HG02943 (cell line): Measurements from ENCODE around the gene RARG.
"Not testable (repeated sequence)": the region's sequence is repeated elsewhere in the genome, so short reads cannot be mapped to it uniquely, and the experiment has no call there.

Experiments used
- ATAC-seq: cut with Tn5 transposase; IDR thresholded peaks from one replicate; pipeline ENCODE4 v1.9.1; 2021; ENCODE audit warnings: mild to moderate bottlenecking, low read depth, moderate library complexity; ENCODE audit not compliant: unreplicated experiment

The RARG gene

DNA sequence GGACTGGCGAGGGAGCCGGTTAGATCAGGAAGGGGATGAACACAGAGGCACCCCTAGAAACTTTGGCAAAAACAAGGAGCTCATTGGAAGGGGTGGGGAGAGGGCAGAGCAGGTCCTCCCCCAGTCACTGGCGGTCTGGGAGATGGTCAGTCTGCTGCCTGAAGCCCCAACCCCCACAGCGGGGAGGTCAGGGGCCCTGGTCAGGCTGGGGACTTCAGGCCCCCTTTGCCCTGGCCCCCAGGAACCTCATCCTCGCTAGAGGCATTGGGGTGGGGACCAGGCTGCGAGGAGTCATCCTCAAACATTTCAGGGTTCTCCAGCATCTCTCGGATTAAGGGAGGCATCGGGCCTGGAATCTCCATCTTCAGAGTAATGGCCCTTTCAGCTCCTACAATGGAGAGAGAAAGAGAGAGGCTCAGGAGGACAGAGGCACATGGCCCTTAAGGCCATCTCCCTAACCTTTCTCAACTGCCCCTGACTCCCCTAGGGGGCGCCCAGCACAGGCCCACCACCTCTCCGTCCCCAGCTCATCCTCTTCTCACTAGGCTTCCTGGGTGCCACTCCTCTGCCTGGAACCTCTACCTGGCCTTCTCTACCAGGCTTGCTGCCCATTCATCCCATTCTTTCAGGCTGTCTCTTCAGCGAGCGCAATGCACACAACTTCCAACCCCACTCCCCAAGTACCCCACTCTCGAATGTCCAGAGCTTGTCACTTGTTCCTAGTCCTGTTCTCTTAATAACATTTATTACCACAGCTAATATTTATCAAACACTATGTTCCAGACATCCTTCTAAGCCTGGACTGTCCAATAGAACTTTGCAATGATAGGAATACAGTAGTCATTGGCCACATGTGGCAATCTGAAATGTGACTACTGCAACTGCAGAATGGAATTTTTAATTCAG is 20.3 kb downstream of the RARG start:
- no peak for ATAC-seq

DNA sequence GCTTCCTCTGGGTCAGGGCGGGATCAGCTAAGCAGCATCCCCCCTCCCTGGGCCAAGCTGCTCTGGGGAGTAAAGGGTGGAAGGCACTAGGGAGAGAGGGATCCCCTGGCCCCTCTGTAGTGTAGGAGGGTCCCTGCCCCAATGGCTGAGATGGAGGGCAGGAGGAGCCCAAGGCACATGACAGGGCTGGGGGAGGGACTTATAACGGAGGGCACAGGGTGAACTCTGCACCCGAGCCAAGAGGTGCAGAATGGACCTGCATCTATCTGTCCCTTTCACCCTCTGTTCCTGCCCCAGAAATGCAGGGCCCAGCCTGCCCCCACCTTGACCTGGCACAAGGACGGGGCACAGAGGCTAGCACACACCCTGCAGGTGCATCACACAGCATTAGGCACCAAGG is 21.2 kb downstream of the RARG start:
- ATAC-seq = no peak

DNA sequence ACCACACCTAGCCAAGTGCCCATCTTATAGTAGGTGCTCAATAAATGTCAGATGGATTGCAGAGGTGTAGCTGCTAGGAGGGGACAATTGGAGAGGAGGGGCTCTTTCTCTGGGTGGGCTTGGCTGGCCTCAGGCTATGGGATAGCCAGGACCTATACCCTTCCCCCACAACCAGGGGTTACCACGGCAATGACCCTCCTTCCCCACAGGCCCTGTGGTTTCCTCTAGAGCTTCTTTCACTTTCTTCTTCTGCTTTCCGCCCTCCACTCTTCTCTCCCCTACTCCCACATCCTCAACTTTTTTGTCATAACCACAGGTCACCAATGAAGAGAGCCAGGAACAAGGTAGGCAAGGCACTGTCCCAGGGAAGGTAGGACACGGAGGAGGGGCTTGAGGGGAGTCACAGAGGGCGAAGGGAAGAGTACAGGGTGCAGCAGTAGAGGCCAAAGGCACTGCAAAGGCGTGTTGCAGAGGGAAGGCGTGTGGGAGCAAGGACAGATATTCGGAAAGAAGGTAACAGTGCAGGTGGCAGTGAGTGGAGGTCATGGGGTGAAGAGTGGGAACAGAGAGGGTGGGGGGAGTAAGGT is 23.0 kb downstream of the RARG start:
- no peak for ATAC-seq

DNA sequence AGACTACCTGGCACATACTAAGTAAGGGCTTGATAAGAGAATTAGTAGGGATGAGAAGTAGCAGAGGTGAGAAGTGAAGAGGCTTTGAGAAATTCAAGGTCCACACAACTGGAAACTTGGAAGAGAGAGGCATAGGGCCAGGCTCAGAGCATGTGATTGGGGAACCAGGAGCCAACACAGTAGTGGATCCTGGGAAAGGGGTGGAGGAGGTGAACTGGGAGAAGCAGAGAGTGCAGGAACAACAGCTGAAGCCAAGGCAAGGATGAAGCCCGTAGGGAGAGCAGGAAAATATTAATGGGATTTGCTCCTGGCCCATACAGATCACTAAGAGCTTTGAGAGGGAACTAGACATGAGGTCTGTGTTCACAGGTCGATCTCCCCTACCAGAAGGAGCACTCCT is 23.6 kb downstream of the RARG start:
- no peak for ATAC-seq

DNA sequence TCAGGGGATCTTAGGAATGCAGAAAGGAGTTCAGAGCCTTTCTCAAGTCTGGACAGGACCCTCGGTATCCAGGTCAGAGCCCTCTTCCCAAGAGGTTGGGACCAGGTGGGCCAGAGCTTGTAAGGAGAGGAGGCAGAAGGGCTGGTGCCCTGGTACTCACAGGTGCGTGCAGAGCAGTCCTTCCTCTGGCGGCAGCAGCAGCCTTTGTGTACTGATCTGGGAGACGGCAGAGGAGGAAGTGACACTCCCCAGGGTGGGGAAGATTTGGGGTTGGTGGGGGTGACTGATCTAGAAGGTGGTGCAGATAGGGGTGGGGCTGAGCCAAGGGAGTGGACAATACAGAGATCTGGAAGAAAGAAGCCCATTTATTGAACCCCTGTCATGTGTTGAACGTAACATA is 25.0 kb downstream of the RARG start, which contains the start of gene ITGB7:
Gene ITGB7, minus strand, starts transcription at position 210 of the 400 bp plus-strand sequence. CDS start 6,808 bp downstream, outside the sequence.
- no peak for ATAC-seq

DNA sequence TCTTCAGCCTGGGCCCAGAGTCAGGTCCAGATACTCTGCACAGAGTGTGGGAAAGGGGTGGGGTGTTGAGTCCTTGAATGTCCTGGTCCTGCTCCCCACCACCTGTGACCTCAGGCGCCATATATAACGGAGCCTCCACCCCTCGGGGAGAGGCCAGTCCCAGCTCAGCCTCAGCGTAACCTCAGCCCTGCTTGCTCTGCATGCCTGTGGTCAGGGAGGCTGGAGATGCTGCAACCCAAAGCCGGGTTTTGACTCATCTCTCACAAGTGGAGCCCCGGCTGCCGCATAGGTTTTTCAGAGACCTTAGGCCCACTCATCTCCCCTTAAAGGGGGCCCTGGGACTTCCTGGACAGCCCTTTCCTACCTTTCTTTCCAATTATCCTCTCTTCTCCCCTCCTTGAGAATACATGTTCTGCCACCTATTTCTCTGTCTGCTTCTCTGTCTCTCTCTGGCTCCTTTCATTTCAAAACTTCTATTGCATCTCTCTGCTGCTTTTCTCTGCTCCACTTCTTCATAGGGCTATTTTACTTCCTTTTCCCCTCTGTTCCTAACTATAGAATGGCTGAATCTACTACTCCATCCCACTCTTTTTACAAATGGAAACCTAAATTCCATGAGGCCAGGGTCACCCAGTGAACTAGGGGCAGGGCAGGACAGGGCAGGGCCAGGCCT is 26.1 kb downstream of the RARG start:
- peak; percentile 57 for ATAC-seq

DNA sequence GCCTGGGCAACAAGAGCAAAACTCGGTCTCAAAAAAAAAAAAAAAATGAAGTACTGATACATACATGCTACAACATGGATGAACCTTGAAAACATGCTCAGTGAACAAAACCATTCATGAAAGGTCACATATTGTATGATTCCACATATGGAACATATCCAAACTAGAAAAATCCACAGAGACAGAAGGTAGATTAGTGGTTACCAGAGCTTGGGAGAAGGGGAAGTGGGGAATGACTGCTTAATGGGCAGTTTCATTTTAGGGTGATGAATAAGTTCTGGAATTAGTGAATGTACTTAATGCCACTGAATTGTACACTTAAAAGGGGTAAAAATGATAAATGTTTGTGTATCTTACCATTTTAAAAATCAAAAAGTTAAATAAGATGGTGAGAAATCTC is 27.7 kb downstream of the RARG start:
- no peak for ATAC-seq

DNA sequence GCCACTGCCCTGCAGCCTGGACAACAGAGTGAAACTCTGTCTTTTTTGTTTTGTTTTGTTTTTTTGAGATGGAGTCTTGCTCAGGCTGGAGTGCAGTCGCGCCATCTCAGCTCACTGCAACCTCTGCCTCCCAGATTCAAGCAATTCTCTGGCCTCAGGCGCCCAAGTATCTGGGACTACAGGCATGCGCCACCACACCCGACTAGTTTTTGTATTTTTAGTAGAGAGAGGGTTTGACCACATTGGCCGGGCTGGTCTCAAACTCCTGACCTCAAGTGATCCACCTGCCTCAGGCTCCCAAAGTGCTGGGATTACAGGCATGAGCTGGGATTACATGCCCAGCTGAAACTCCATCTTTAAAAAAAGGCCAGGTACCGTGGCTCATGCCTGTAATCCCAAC is 29.7 kb downstream of the RARG start:
- not testable (repeated sequence) for ATAC-seq

DNA sequence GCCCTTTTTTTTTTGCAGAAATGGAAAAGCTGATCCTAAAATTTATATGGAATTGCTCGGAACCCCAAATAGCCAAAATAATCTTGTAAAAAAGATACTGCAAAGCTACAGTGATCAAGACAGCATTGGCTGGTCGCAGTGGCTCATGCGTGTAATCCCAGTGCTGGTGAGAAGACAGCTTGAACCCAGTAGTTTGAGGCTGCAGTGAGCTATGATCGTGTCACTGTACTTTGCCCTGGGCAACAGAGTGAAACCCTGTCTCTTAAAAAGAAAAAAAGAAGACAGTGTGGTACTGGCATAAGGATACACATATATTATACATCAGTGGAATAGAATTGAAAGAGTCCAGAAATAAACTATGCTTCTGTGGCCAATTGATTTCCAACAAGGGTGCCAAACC is 30.4 kb downstream of the RARG start:
- ATAC-seq = no peak

DNA sequence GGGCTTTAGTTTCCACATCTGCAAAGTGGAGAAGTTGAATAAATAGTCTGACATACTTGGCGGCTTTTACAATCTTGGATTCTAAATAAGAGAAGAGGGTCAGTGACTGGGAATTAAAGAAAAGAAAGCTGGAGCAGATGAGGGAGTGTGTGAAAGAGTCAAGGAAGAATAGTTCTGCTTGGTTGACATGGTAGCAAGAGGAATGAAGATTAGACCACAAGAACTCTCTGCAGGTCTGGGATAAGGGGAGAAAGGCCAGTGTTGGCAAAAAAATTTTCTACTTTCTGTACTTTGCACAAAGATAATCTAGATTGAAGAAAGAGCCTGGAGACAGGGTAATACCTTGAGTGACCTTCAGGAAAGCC is 30.9 kb downstream of the RARG start:
- ATAC-seq = no peak

DNA sequence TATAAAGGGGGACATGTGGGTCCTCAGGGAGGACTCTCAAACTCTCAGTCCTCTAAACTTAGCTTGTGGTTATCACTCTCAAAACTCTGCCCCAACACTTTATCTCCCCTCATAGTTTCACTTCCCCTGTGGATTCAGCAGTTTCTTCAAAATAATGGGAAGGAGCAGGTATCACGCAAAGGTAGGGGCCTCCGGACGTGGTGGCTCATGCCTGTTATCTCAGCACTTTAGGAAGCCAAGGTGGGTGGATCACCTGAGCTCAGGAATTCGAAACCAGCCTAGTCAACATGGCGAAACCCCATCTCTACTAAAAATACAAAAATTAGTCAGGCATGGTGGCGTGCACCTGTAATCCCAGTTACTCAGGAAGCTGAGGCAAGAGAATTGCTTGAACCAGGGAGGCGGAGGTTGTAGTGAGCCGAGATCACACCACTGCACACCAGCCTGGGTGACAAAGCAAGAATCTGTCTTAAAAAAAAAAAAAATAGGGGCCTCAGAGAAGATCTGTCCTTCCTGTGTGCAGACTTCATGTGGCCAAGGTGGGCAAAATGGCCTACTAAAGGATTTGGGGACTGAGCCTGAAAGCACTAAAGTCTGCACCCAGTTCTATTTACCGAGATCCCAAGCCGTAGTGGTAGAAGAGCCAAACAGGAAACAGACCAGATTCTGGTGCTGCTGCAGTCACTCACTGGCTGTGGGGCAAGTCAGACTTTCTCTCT is 31.4 kb downstream of the RARG start:
- no peak for ATAC-seq

DNA sequence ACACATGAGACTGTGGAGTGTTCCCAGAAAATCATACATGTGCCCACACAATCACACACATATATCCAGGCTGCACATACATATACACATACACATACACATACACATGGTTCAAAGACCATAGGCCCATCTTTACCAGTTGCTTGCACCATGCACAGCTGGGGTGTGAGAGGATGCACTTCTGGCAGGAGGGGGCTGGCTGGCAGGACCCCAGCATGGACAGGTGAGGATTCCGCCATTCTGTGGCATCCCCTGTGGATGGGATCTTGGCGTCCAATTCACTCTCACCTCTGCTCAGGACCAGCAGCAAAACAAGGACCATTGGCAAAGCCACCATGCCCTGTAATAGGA is 31.9 kb downstream of the RARG start:
- no peak for ATAC-seq

DNA sequence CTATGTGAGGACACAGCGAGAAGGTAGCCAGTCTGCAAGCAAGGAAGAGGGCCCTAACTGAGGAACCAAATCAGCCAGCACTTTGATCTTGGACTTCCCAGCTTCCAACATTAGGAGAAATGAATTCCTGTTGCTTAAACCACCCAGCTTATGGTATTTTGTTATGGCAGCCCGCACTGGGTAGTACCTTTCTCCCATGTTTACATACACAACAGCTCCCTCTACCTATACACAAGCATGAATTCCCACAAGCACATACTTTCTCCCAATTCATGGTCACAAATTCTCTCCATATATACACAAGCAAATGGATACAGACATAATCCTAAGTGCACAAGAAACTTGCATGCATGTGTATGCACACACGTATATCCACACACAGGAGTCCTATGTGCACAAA is 32.3 kb downstream of the RARG start:
- no peak for ATAC-seq

DNA sequence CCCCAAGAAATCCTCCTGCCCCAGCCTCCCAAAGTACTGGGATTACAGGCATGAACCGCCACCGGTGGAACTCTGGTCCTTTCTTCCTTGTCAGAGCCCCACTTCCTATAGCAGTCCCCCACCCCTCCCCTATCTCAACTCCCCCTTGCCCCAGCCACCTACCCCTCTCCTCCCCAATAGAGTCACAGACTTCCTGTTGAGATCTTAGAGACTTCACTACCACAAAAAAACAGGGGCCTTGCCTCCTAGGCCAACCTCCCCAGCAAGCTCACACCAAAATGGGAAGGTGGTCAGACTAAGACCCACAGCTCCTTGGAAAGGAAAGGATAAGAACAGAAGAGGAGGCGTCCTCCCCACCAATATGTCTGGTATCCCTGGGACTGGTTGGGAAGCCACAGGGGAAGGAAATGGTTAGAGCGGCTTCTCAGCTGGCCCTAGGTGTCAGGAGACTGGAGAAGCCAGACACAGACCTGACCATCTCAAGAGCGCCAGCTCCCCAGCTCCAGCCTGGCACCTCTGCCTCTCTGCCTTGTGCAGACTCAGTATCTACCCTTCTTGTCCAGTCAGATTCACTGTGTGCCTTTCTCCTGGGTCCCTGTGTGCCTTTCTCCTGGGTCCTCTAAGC is 33.4 kb downstream of the RARG start:
- ATAC-seq = no peak

DNA sequence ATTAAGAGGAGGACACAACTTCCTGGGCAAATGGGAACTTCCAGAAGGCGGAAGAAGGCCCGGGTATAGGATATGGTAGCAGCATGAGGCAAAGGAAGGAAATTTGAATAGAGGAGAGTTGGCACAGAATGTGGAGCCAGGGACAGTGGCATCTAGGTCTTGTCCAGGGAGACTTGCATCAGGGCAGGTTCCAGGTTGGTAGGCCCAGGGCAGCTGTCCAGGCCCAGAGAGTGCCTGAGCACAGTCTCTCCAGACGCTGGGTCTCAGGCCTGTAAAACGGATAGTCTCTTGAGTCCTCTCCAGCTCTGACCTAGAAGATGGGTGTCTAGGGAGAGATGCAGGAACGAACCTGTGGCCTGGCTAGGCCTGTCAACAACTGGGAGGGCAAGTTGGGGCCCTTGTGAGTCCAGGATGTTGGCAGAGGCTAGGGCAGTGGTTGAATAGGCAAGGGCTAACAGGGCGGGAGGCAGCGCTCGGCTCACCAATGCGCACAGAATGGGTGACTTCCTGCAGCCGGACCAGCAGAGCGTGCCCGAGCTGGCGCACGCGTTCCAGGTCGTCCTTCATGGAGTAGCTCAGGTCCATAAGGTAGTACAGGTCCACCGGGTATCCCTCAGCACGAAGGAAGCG is 34.9 kb downstream of the RARG start:
- ATAC-seq = no peak

DNA sequence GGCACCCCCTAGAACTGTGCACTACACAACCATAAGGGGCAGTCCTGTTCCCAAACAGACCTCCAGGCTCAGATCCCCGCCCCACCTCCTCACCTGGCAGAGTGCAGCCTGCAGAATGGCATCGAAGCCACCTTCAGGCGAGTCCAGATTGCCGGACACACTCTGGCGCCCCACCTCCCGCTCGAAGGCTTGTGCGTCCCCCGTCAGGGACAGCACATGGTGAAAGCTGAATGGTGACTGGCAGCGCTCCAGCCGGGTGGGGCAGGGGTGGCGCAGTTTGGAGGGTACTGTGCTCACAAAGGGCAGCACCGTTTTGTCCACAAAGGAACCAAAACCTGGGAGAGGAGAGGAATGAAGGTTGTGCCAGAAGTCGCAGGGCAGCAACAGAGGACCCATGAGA is 35.5 kb downstream of the RARG start:
- ATAC-seq = no peak

DNA sequence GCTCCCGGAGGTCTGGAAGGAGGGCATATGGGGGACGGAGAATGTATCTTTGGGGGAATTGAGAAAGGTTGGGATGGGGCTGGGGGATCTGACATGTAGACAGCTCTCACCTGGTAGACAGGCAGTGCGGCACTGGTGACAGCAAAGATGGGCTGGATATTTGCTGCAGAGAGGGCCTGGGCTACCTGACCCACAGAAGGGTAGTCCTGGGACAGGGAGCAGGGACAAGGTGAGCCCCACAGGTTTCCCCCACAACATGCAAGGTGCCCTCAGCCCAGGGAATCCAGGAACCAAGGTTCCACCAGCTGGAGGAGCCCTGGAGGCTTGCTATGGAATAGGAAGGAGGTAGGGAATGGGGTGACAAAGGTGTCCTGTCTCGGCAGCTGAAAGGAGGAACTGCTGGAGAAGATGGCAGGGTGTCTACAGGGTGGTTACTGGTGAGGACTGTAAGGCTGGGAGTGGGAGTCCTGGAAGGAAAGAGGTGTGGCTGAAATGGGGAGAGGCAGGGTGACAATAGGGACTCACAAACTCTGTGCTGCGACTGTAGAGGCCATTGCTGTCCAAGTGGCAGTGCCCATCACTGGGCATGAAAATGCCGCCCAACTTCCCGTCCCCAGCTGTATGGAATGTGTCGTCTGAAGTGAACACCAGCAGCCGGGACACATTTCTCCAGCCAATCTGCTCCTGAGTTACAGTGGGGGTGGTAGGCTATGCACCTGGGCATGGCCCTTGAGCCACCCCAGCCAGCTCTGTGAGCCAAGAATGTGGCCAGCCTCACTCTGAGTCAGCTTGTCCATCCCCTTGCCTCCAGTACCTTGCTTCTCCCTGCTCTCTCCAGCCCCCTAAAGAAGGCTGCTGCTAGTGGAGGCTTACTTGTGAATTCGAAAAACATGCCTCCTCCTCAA is 36.2 kb downstream of the RARG start:
- ATAC-seq = no peak

DNA sequence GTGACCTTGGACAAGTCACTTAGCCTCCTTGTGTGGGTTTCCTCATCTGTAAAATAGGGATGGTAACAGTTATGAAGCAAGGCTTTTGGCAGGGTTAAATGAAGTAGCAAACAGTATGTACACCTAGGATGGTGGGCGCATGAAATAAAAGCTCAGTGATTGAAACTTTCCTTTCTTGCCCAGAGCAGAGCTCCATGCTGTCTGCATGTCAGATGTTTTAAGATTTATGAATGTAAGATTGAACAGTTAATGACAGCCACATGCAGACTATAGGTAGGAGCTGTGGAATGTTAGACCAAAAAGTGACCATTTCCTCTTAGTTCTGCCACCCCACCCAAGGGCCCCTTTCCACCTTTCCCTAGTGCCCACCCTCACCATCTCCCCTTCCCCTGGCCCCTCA is 37.0 kb downstream of the RARG start:
- no peak for ATAC-seq
